ENCODE measurements around the gene CTNND1.
A peak's percentile ranks its signal among the peaks of the same experiment; 100 is the strongest.

CTNND1 gene

DNA sequence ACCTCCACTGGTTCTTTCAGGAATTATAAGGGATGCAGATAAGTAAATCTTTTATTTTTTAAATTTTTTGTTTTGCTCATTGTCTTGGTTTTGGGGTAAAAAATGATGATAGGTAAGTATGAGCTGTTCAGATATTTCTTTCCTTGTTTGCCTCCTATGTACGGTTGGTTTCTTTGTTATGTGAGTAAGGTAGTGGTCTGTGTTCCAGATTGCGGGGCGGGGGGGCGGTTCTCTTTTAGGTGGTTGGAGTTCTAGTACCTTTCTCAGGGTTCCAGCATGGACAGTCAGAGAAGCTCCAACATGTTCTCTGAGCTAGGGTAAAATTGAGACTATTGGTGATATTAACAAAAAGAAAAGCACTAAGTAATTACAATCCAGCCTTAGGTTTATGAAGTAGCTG, 2.4 kb downstream of the CTNND1 start:
- no peak for DNase-seq (ENCODE audit: low read depth)

DNA sequence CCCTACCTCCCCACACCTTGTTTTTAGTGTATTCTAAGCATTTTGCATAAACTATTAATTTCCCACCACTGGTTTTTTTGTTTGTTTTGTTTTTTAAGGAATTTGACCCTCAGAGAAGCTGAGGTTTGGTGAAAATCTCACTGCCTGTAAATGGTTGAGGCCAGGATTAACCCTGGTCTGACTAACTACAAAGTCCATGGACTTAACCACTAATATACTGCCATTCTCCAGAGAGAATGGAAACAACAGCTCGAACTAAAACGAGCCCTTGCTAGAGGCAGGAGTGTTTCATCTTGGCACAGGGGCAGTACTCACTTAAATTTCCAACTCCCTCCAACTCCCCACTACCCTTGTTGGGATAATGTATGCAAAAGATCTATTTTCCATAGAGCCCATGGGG, 3.0 kb downstream of the CTNND1 start:
- no peak for DNase-seq (ENCODE audit: low read depth)

DNA sequence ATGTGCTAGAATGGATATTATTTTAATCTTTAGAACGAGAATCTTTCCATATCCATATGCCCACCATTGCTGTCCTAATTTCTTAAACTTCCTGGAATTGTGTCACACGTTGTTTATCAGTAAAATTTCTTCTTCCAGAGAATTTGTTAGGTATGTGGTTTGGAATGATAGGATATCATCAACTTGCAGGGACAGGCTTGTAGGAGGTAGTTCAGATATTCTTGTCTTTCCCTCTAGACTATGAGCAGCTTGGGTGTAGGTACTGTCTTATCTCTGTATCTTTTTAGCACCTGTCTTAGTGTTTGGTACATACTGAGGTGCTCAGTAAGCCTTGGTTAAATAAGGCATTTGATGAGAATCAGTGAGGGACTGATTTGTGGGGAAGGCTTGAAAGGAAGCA, 3.4 kb downstream of the CTNND1 start:
- no peak for DNase-seq (ENCODE audit: low read depth)

DNA sequence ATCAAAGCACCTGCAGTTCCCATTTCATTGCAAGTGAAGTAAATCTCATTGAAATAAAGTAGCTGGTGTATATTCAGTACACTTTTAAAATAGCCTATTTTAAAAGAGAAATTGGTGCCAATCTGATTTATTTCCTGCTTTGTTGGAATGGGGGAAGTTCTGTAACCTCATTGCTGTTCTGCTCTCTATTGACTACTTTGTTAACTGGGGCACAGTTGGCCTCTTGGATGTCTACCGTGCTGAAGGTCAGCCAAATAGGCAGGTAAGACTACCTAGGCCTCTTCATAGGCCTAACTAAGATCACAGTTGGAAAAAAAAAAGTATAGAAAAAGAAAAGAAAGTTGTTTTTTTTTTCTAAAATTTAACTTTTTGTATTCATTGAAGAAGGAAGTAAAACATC, 9.2 kb downstream of the CTNND1 start:
- no peak for DNase-seq (ENCODE audit: low read depth)

DNA sequence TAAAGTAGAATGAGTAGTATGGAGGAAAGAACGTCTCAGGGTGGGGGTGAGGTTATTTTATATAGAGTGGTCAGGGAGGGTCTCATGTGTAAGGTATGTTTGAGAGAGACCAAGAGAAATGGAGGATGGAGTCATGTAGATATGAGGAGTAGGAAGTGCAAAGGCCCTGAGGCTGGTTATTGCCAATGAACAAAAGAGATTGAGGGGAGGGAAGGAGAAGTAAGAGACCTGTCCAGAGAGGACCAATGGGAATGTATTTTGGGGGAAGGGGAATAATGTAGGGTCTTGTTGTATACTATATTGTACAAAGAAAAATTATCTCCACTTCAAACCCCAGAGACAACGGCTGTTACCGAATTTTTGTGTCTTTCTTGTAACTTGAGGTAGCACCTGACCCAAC, 9.8 kb downstream of the CTNND1 start:
- no peak for DNase-seq (ENCODE audit: low read depth)

DNA sequence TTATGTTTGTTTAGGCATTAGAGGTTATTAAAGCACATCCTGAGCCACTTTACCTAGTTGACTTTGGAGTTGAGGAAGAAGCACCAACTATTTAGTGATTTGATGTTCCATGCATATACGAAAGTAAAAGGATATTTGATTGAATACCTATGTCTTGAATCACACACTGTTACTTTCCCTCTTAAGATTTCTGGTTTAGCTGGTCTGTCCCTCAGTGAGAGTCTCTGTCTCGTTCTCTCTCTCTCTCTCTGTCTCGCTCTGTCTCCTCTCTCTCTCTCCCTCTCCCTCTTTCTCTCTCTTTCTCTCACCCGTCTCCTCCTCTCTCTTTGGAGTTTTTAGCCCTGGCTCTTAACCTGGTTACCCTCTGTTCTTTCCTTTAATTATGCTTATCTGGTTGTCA, 11.0 kb downstream of the CTNND1 start:
- no peak for DNase-seq (ENCODE audit: low read depth)

DNA sequence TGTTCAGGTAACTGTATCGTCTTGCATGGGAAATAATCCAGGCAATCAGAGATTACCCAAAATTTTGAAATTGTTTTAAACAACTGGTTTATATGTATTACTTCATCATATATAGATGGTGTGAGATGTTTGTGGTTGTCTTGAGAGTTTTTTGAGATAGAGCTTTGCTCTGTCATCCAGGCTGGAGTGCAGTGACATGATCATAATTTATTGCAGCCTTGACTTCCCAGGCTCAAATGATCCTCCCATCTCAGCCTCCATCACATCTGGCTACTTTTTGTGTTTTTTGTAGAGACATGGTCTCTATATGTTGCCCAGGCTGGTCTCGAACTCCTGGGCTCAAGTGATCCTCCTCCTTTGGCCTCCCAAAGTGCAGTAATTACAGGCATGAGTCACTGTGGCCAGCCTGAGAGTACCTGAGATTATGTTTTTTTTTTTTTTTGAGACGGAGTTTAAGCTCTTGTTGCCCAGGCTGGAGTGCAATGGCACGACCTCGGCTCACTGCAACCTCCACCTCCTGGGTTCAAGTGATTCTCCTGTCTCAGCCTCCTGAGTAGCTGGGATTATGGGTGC, 11.5 kb downstream of the CTNND1 start:
- no peak for DNase-seq (ENCODE audit: low read depth)

DNA sequence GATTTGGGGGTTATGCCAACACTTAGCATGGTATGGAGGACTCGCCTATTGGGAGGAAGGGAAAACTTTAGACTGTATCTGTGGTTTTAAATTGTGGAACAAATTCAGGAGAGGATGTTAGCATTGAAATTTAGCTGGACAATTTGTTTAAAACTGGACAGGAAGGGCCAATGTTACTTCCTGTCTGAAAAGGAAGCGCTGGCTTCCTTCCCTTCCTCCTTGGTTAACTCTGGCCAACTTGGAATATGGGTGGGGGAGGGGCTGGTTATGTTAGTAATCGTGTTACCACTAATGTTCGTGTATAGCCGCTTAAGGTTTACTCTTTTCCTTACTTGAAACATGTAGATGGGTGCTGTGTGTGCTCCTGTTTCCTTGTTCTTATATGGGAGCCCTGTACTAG, 13.9 kb downstream of the CTNND1 start:
- DNase-seq (ENCODE audit: low read depth), result no peak

DNA sequence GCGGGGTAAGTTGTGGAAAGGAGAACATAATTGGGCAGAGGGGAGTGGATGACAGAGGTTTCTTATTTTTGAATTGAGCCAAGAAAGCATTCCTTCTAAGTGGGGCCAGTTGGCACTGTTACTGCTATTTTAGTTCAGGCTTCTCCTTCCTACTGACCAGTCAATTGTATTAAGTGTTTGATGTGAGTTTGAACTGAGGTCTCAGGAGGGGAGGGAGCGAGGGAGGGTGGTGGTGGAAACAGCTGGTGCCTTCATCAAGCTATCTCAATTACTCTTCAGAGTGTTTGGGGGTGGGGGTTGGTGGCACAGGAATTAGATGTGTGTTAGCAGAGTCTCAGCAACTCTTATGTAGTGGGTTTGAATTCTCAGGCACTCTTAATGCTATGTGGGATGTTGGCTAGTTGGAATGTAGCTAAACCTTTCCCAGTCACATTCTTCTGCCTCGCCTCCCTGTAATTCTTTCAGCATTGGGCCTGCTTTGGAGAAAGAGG, 14.5 kb downstream of the CTNND1 start:
- DNase-seq (ENCODE audit: low read depth), result no peak

DNA sequence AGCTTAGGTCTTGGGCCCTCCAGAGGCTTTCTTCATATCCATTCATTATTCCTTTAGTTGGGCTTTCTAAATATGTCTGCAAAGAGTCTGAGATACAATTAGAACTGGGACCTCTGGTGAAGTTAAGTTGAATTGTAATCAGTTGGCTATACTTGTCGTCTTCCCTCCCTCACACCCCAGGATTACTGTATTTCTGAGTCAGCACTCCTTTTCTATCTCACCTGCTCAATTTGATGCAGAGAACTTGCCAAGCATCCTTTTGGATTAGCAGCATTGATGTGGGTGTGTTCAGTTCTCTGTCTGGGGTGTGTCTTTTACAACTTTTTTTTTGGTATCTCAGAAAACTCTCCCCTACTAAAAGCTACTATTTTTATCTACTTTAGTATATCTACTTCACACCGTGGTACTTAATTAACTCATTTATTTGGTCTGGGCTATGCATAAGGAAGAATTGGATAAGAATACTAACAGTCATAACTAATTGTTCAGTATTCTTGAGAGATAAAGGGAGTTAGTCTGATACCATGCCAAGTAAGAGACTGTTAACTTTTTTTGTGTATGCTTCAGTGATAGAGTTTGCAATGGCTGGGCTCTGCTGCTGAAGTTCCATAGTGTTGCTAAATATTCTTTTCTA, 15.1 kb downstream of the CTNND1 start:
- DNase-seq (ENCODE audit: low read depth), result no peak

DNA sequence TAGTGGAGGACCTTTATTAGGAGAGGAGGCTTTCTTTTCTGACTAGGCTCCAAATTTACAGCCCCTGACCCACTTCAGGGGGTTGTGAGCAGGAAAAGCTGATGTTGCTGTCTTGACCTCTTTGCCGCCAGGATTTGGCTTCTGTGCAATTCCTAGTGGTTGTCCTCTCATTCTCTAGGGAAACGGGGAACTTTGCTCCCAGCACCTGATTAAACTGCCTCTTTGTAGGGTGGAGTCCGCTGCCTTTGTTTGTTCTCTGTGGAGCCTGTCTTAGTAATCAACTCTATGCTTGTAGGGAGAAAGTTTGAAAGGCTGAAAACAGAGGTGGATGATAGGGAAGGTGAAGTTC, 16.3 kb downstream of the CTNND1 start:
- DNase-seq (ENCODE audit: low read depth), result no peak

DNA sequence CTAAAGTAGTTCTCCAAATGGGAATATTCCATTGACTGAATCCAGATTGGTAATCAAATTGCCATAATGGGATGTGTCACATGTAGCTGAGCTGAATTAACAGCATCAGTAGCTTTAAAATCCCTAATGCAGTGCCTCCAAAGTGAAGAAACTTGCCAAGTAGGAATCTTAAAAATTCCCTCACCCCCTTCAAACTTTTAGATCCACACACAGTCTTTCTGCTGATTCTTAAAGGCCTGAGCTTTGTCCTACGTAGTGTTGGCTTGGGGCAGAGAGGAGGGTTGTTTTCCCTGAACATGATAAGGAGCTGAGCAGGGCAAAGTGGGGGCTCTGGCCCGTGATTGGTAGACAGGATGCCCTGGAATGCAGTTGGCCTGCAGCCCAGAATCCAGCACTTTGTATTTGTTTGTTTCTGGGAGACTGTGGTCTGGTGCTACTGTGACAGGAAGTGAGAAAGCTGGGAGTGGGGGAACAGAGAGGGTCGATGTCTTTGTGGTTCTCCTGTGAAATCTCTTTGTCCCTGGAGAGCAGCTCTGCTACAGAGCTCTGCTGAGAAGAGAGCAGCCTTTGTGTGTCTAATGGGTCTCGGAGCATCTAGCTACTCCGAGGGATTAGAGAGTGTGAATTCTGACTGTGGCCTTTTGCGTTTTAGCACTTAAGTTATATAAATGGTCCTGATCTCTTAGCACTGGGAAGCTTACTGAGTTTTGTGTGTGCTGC, 16.9 kb downstream of the CTNND1 start:
- peak; percentile 99 for DNase-seq (ENCODE audit: low read depth)

DNA sequence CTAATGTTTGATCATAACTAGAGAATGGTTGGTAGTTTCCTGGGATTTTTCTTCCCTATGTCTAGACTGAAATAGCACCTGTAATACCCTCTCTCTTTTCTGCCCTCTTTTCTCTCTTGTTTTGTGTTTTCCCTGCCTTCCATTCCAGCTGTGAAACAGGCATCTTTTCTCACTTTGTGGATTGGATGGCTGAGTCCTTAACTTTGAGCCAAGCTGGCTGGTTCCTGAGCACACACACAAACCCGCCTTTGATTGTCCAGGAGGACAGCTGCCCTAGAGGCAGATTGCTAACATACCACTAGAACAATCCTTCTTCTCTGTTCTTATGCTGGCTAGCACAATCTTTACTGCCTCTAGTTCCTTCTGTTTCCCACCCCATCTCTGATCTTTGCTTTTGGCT, 17.7 kb downstream of the CTNND1 start:
- no peak for DNase-seq (ENCODE audit: low read depth)

DNA sequence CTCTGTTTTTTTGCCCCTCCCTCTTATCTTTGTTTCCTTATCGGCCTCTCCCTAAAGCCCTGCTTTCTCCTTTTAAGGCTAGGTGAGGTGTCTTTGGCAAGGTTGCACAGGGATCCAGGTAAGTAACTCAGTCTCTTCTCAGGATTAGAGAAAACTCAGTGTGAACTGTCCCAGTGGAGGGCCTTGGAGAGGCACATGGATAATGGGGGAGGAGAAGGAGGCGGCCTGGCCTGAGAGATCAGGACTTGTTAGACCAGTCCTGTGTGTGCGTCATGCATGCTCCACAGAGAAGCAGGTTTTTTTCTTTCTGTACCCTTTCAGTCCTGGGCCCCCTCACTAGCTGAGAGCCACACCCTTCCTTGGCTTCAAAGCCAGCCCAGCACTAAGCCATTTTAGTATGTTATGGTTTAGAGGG, 19.9 kb downstream of the CTNND1 start:
- no peak for DNase-seq (ENCODE audit: low read depth)

DNA sequence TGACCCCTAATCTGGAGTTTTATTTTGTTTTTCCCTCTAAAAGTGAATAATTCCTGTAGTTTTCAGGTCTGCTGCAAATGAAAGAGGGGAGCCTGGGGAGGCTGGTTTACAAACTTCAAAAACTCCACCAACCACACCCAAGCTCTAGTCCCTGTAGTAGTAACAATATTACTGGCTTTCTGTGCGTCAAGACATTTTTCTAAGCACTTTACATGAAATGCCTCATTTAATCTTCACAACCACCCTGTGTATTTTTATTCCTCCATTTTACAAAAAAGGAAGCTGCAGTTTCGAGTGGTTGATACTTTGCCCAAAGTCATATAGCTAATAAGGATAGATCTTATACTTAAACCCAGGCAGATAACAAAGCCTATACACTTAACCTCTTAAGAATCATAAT, 23.5 kb downstream of the CTNND1 start:
- DNase-seq (ENCODE audit: low read depth), result no peak

DNA sequence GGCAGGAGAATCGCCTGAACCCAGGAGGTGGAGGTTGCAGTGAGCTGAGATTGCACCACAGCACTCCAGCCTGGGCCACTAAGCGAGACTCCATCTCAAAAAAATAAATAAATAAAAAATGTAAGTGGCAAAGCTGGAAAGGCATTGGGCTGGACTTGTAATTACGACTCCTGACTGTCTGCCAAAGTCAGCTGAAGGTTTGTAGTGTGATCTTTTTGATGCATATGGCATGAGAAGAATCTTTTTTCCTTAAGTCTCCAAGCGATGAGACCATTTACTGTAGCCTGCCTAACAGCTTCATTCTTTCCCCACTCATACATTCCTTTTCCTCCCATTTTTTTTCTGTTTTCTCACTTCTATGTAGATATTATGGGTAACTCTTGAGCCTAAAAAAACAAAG, 24.8 kb downstream of the CTNND1 start:
- DNase-seq (ENCODE audit: low read depth), result no peak

DNA sequence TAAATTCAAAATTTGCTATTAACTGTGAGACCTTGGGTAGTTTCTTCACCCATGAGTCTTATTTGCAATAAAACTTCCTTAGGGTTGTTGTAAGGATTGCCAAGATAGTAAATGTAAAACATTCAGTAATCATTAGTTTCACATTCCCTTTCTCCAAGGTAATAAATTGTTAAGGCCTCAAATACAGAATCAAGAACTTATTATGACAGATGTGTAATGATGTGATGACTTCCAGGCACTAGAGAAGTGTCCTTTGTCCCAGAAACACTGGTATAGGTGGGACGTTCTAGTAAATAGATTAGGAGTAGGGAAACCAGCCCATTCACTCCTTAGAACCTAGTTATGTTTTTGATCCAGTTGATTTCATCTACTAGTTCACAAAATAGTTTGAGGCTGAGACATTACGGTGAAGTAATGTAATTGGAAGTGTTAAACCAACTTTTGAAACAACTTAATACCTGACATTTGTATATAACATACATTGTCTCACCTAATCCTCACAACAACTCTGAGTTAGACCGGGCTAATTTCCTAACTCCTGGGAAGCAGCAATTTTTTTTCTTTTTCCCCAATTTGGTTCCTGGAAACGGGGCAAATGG, 25.5 kb downstream of the CTNND1 start:
- no peak for DNase-seq (ENCODE audit: low read depth)

DNA sequence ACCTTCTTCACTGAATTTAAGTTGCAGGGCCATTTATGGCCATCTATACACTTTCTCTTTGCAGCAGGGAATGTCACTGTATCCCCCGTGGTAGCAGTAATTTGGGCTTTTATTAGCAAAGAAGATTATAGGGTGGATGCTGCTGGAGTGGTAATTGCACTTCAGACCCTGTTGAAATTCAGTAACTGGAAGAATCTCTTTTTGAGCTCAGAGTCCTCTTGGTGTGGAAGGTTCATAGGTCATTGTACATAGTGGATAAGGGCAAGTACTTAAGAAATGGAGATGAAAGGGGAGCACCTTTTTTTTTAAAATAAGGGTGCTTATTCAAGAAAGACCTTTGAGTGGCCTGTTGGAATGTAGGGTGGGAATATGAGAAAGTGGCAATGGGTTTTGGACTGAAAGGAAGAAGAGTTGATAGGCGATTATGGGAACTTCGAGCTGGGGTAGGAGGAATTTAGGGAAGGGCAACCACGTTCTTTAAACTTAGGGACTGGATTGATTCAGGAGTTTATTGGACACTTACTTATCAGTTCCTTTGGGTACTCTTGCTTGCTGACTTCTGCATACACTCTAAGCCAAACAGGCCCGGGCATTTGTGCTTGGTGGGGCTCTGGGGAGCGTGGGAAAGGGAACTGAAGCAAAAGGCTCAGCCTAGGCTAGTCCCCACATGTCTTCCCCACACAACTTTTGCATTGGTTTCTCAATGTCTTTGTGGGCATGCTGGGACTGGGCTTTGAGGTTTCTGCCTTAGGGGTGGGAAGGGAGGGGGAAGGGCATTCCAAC, 26.5 kb downstream of the CTNND1 start:
- DNase-seq (ENCODE audit: low read depth), result no peak

DNA sequence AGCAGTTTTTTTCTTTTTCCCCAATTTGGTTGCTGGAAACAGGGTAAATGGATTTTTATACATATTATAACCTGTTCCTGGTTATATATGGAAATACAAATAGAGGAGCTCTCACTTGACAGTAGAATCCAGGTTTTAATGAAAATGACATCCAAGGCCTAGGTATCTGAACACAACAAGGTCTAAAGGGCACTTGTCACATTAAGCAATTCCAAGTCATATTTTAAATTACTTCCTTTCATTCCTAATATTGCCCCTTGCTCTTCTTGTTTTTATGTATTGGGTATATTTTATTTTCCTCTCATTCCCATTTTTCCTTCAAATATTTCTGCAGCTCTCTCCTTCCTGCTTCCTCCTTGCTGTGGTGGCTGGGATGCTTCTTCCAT, 27.1 kb downstream of the CTNND1 start:
- no peak for DNase-seq (ENCODE audit: low read depth)

DNA sequence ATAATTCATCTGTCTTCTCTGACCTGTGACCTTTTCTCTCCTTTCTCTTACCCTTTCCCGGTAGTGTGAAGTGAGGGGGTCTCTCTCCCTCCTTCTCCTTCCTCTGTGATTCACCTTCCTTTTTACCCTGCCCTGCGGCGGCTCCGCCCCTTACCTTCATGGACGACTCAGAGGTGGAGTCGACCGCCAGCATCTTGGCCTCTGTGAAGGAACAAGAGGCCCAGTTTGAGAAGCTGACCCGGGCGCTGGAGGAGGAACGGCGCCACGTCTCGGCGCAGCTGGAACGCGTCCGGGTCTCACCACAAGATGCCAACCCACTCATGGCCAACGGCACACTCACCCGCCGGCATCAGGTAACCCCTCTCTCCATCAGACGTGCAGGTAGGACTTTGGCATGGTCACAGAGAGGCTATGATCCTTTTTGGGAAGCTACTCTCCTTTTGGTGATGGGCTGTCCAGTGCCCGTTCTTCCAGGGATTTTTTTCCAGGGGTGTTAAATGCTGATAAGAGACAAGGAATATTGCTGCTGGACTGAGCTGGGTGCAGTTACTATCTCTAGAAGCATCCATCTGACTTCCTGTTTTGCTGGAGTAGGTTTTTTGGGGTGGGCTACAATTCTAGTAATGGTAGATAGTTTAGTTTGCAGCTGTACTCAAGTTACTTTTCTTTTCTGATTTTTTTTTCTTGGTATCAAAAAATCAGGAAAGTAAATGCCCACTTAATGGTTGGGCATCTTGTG, 29.9 kb downstream of the CTNND1 start:
- no peak for DNase-seq (ENCODE audit: low read depth)

DNA sequence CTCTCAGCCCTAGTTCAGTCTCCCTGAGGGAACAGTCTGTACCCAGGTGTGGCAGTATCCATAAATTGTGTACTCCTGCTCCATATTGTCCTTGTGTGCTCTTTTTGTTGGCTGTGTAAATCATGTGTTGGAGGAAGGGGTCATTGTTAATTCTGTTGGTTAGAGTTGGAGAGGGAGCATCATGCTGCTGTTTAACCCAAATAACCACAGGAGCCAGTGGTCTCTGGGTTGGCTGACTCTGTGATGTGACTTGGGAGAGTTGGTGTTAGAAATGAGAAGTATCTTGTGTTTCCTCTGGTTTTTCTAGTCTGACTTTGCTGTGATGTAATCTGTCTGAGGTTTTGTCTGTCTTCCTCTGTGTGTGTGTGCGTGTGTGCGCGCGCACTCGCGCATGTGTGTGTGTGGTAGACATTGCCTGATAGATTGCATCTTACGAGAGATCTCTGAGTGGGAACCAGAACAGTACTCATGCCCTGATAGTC, 30.5 kb downstream of the CTNND1 start:
- DNase-seq (ENCODE audit: low read depth), result no peak

DNA sequence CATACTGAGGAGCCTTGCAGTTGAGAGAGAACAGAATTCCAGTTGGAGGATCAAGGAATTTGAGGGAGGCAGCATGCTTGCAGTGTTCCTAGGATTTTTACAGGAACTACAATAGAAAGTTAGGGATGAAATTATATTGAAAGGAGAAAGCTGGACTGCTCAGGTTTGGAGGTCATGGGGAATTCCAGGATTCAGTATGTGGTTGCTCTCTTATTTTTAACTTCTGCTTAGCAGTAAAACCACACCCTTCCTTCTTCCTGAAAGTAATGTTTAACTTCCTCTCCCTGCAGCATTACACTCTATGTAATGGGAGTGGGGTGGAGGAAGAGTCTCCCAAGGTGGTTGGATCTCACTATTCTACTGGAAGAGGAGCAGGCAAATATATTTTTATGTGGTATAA, 31.3 kb downstream of the CTNND1 start:
- DNase-seq (ENCODE audit: low read depth), result no peak
